NCI-H2029 treated with DMSO at 0.1 percent for 48 hours (cell line): ENCODE data around the gene PHLDB3.
"Not testable (repeated sequence)": the region's sequence is repeated elsewhere in the genome, so short reads cannot be mapped to it uniquely, and the experiment has no call there.

Experiments
- DNase-seq: peaks from one replicate; lab custom pipeline; 2025; lab: John Stamatoyannopoulos, UW

The PHLDB3 gene

GRCh38 chr19:43504426-43505185, at the start of gene PHLDB3:
PHLDB3 (minus strand) TSS chr19:43504746; CDS start chr19:43504118, 628 bp downstream.
- DNase-seq = peak; percentile 1

- DNase-seq = no peak
These were observed 49.1 kb upstream of the PHLDB3 start for GRCh38 chr19:43553656-43554055.

- DNase-seq = no peak
These were observed 48.1 kb upstream of the PHLDB3 start for GRCh38 chr19:43552616-43553015.

GRCh38 chr19:43552198-43552450, 47.6 kb upstream of the PHLDB3 start:
- DNase-seq = no peak

GRCh38 chr19:43551399-43552197, 47.1 kb upstream of the PHLDB3 start:
- DNase-seq = no peak

- DNase-seq = no peak
These were observed 44.2 kb upstream of the PHLDB3 start for GRCh38 chr19:43548706-43549105.

- DNase-seq = not testable (repeated sequence)
These were observed 43.4 kb upstream of the PHLDB3 start for GRCh38 chr19:43547926-43548325.

- DNase-seq = no peak
These were observed 42.0 kb upstream of the PHLDB3 start for GRCh38 chr19:43546581-43546980.

GRCh38 chr19:43545981-43546380, 41.4 kb upstream of the PHLDB3 start:
- no peak for DNase-seq

GRCh38 chr19:43545276-43545675, 40.7 kb upstream of the PHLDB3 start:
- DNase-seq = no peak

GRCh38 chr19:43544077-43544476, 39.5 kb upstream of the PHLDB3 start:
- DNase-seq = no peak

GRCh38 chr19:43541920-43542650, 37.5 kb upstream of the PHLDB3 start:
- DNase-seq = no peak

GRCh38 chr19:43540381-43540780, 35.8 kb upstream of the PHLDB3 start:
- DNase-seq = no peak

- no peak for DNase-seq
These were observed 34.4 kb upstream of the PHLDB3 start for GRCh38 chr19:43538922-43539321.

- DNase-seq = no peak
These were observed 30.5 kb upstream of the PHLDB3 start for GRCh38 chr19:43534816-43535761.

GRCh38 chr19:43534305-43534815, 29.8 kb upstream of the PHLDB3 start:
- no peak for DNase-seq

- peak; percentile 92 for DNase-seq
These were observed 29.2 kb upstream of the PHLDB3 start for GRCh38 chr19:43533546-43534304.

GRCh38 chr19:43532962-43533545, 28.5 kb upstream of the PHLDB3 start, which contains the start of gene ZNF575:
ZNF575 (plus strand) TSS chr19:43533188; CDS start chr19:43534423, 1,235 bp downstream.
- peak; percentile 77 for DNase-seq

- DNase-seq = peak; percentile 73
These were observed 28.0 kb upstream of the PHLDB3 start for GRCh38 chr19:43532571-43532961.
